Natural killer cell (primary cell): ENCODE results near the gene RAG2. TPM values are rescaled to one million over a fixed set of nuclear protein-coding genes. Genes with fewer than 3 reads are reported as not detected.

Source experiments
- ATAC-seq, 3 donors: fragments of 150-1000 bp in 2 of 3; fragments of 200-7000 bp in 1 of 3; cut with Tn5 transposase; 1 replicate in 1 of 3; 2 replicates in 2 of 3; pipeline ENCODE4 v1.10.0; 2021; ENCODE audit warnings: mild to moderate bottlenecking in 2 of 3, moderate library complexity in 2 of 3
- DNase-seq, 2 donors: peaks; one replicate each; pipeline versions ENCODE4 v3.0.0 to v3.0.0-alpha.2; 2013 to 2021; ENCODE audit warnings: mixed read lengths in 1 of 2
- H3K27ac ChIP-seq: one replicate; pipeline ENCODE4 v1.5.1; 2013; ENCODE audit warnings: mild to moderate bottlenecking, low read length
- H3K27me3 ChIP-seq: one replicate; pipeline ENCODE4 v1.6.1; 2013; ENCODE audit warnings: low read length; ENCODE audit not compliant: control insufficient read depth, insufficient read depth
- H3K36me3 ChIP-seq: one replicate; pipeline ENCODE4 v1.6.1; 2013; ENCODE audit warnings: low read length; ENCODE audit not compliant: control insufficient read depth, insufficient read depth
- H3K4me1 ChIP-seq: one replicate; pipeline ENCODE4 v1.6.1; 2013; ENCODE audit warnings: low read length; ENCODE audit not compliant: control insufficient read depth, insufficient read depth
- H3K4me3 ChIP-seq: one replicate; pipeline ENCODE4 v1.5.1; 2013; ENCODE audit warnings: low read length
- H3K9me3 ChIP-seq: one replicate; pipeline ENCODE4 v1.6.1; 2013; ENCODE audit warnings: low read length; ENCODE audit not compliant: control insufficient read depth, insufficient read depth
- H3K27ac Mint-ChIP-seq, 2 donors: one replicate each; pipeline ENCODE4 v1.8.0; 2022; ENCODE audit warnings: mild to moderate bottlenecking in 2 of 2, mixed read lengths in 2 of 2, moderate library complexity in 1 of 2
- H3K27me3 Mint-ChIP-seq, 2 donors: one replicate each; pipeline ENCODE4 v1.8.0; 2022; ENCODE audit warnings: low read depth in 2 of 2, mixed read lengths in 2 of 2
- H3K36me3 Mint-ChIP-seq: one replicate; pipeline ENCODE4 v1.8.0; 2022; ENCODE audit warnings: mixed read lengths
- H3K4me1 Mint-ChIP-seq, 2 donors: one replicate each; pipeline ENCODE4 v1.8.0; 2022; ENCODE audit warnings: mixed read lengths in 2 of 2
- H3K4me3 Mint-ChIP-seq: one replicate; pipeline ENCODE4 v1.8.0; 2022; ENCODE audit warnings: mild to moderate bottlenecking, moderate library complexity, mixed read lengths
- H3K9me3 Mint-ChIP-seq, 2 donors: one replicate each; pipeline ENCODE4 v1.8.0; 2022; ENCODE audit warnings: mixed read lengths in 2 of 2
- CTCF ChIP-seq: fragments of 200-600 bp; IDR thresholded peaks from one replicate; pipeline ENCODE4 v1.8.0; 2022; ENCODE audit warnings: antibody characterized with exemption
- WGBS: methylation state at CpG from one replicate; pipeline ENCODE4 v1.1.7; 2013; ENCODE audit warnings: missing lambda C conversion rate; ENCODE audit not compliant: insufficient coverage; 5-methylcytosine and 5-hydroxymethylcytosine counted together
- intact Hi-C: fragments of 100-400 bp; cut with micrococcal nuclease; formaldehyde crosslinking; loops from one replicate; pipeline ENCODE4 v1.14.2; 2022
- total RNA-seq, 4 donors: library from RNA; stranded (reverse); fragments of 120-200 nt in 1 of 4; gene quantifications; one replicate each; pipeline versions ENCODE4 v1.2.3 to v1.2.4, GENCODE V29; 2013 to 2022

The RAG2 gene
- total RNA-seq, 3 donors from 2014 or later (not counting 1 experiment from before 2014, with no cell fraction given) = not detected

GRCh38 chr11:36566407-36567053 lies 31.5 kb downstream of the RAG2 start:
- intact Hi-C loops = no loop called here
- DNase-seq (no peak), ATAC-seq (no peak)
- Mint-ChIP-seq H3K36me3 (no peaks in the 10 kb centered on the region), H3K27ac (no peak overlapping the region), H3K4me3 (no peak overlapping the region), H3K27me3 (peaks cover 16 to 20% of the 10 kb centered on the region in 2 donors), H3K9me3 (no peaks in the 10 kb centered on the region), H3K4me1 (peaks cover 12 to 14% of the 10 kb centered on the region in 2 donors)
- TF ChIP-seq CTCF = no peak
- H3K9me3 ChIP-seq = no peaks in the 10 kb centered on the region
- H3K27me3 ChIP-seq = peaks cover 2% of the 10 kb centered on the region
- 69% methylated on average over 4 of the region's 4 CpGs for WGBS
- no peaks in the 10 kb centered on the region for H3K36me3 ChIP-seq
- peaks cover 4% of the 10 kb centered on the region for H3K4me1 ChIP-seq
- no peak overlapping the region for H3K27ac ChIP-seq
- H3K4me3 ChIP-seq = no peak overlapping the region

- Histone ChIP-seq H3K9me3 (no peaks in the 10 kb centered on the region), H3K27ac (no peak overlapping the region), H3K36me3 (no peaks in the 10 kb centered on the region), H3K4me3 (no peak overlapping the region), H3K4me1 (peaks cover 9% of the 10 kb centered on the region), H3K27me3 (peaks cover 2% of the 10 kb centered on the region)
- H3K4me3 Mint-ChIP-seq = peak overlapping the region; percentile 91
- DNase-seq (no peak), ATAC-seq (no peak)
- no peaks in the 10 kb centered on the region for H3K9me3 Mint-ChIP-seq
- peaks cover 11 to 16% of the 10 kb centered on the region in 2 donors for H3K27me3 Mint-ChIP-seq
- intact Hi-C loops = no loop called here
- H3K4me1 Mint-ChIP-seq = peaks cover 22 to 23% of the 10 kb centered on the region in 2 donors
- no peak for TF ChIP-seq CTCF
- H3K36me3 Mint-ChIP-seq = no peaks in the 10 kb centered on the region
- H3K27ac Mint-ChIP-seq = no peak overlapping the region
- 81% methylated on average over 6 of the region's 6 CpGs for WGBS
These were observed 32.9 kb downstream of the RAG2 start for GRCh38 chr11:36565031-36565610.

- Histone ChIP-seq H3K27me3 (peaks cover 2% of the 10 kb centered on the region), H3K36me3 (no peaks in the 10 kb centered on the region), H3K4me1 (peaks cover 12% of the 10 kb centered on the region), H3K27ac (no peak overlapping the region), H3K4me3 (peak overlapping the region; percentile 1), H3K9me3 (no peaks in the 10 kb centered on the region)
- intact Hi-C loops = loop anchor here (1.0 kb wide), 3 partner anchors 58 to 183 kb away; no protein-coding TSS in a partner anchor
- ATAC-seq (peak; percentile 64 to 92 (median 90)), DNase-seq (peak; percentile 35 to 75)
- Mint-ChIP-seq H3K27ac (peak overlapping the region in 1 of 2 donors; percentile 28), H3K4me1 (peaks cover 28 to 30% of the 10 kb centered on the region in 2 donors), H3K36me3 (no peaks in the 10 kb centered on the region), H3K4me3 (peak overlapping the region; percentile 91), H3K9me3 (no peaks in the 10 kb centered on the region), H3K27me3 (peaks cover 11 to 16% of the 10 kb centered on the region in 2 donors)
- WGBS = 13% methylated on average over 13 of the region's 15 CpGs
- TF ChIP-seq CTCF = peak; percentile 85
These were observed 33.5 kb downstream of the RAG2 start for GRCh38 chr11:36564376-36565030.
